ENCODE data around the gene ARHGAP42. TPM values are rescaled to one million over a fixed set of nuclear protein-coding genes. Genes with fewer than 3 reads are reported as not detected.

ARHGAP42 gene
- total RNA-seq, 4 donors from 2014 or later: 28.5 to 52.2 (median 40.4) TPM

- no peak for DNase-seq (ENCODE audit: low spot score in 2 of 2)
- TF ChIP-seq EP300 (IDR thresholded peaks at IDR 0.05): no peak
- TF ChIP-seq CTCF (IDR thresholded peaks at IDR 0.05): no peak
- TF ChIP-seq POLR2A (IDR thresholded peaks at IDR 0.05): no peak
- Histone ChIP-seq H3K36me3 (peaks cover 0 to 5% (median 0%) of the 10 kb centered on the region in 3 donors), H3K27ac (peak overlapping the region in 3 of 4 donors; percentile 13 to 70 (median 28)), H3K4me1 (peaks cover 0 to 64% (median 7%) of the 10 kb centered on the region in 4 donors), H3K9me3 (no peaks in the 10 kb centered on the region), H3K4me3 (no peak overlapping the region), H3K27me3 (no peaks in the 10 kb centered on the region)
- WGBS, 2 donors: 33 to 38% methylated on average over 3 of the region's 3 CpGs
These were observed 87.8 kb downstream of the ARHGAP42 start for GRCh38 chr11:100774859-100775258.

GRCh38 chr11:100776212-100776896 lies 89.3 kb downstream of the ARHGAP42 start:
- Histone ChIP-seq H3K4me3 (no peak overlapping the region), H3K4me1 (peaks cover 0 to 59% (median 6%) of the 10 kb centered on the region in 4 donors), H3K36me3 (peaks cover 0 to 5% (median 0%) of the 10 kb centered on the region in 3 donors), H3K27me3 (no peaks in the 10 kb centered on the region), H3K27ac (peak overlapping the region in 3 of 4 donors; percentile 59 to 70 (median 68)), H3K9me3 (no peaks in the 10 kb centered on the region)
- WGBS, 2 donors: 74 to 82% methylated on average over 6 of the region's 6 CpGs
- DNase-seq (ENCODE audit: low spot score in 2 of 2): no peak
- TF ChIP-seq EP300 (IDR thresholded peaks at IDR 0.05) (peak; percentile 34 to 38), CTCF (IDR thresholded peaks at IDR 0.05) (no peak)

GRCh38 chr11:100777103-100777502 lies 90.0 kb downstream of the ARHGAP42 start:
- peaks cover 0 to 54% (median 6%) of the 10 kb centered on the region in 4 donors for H3K4me1 ChIP-seq
- no peaks in the 10 kb centered on the region for H3K27me3 ChIP-seq
- TF ChIP-seq POLR2A (IDR thresholded peaks at IDR 0.05) (no peak), EP300 (IDR thresholded peaks at IDR 0.05) (no peak), CTCF (IDR thresholded peaks at IDR 0.05) (no peak)
- no peak overlapping the region for H3K4me3 ChIP-seq
- peak overlapping the region in 3 of 4 donors; percentile 59 to 70 (median 68) for H3K27ac ChIP-seq
- no peaks in the 10 kb centered on the region for H3K9me3 ChIP-seq
- no peaks in the 10 kb centered on the region for H3K36me3 ChIP-seq
- no peak for DNase-seq (ENCODE audit: low spot score in 2 of 2)

- H3K9me3 ChIP-seq: no peaks in the 10 kb centered on the region
- H3K4me3 ChIP-seq: no peak overlapping the region
- peak overlapping the region in 2 of 4 donors; percentile 10 to 70 for H3K27ac ChIP-seq
- no peak for DNase-seq (ENCODE audit: low spot score in 2 of 2)
- 89 to 93% methylated on average over 2 of the region's 2 CpGs for WGBS, 2 donors
- peaks cover 0 to 50% (median 6%) of the 10 kb centered on the region in 4 donors for H3K4me1 ChIP-seq
- H3K36me3 ChIP-seq: no peaks in the 10 kb centered on the region
- no peaks in the 10 kb centered on the region for H3K27me3 ChIP-seq
- TF ChIP-seq POLR2A (IDR thresholded peaks at IDR 0.05) (no peak), CTCF (IDR thresholded peaks at IDR 0.05) (no peak), EP300 (IDR thresholded peaks at IDR 0.05) (no peak)
These were observed 90.6 kb downstream of the ARHGAP42 start for GRCh38 chr11:100777736-100778135.

GRCh38 chr11:100778166-100778785 lies 91.2 kb downstream of the ARHGAP42 start:
- TF ChIP-seq CTCF (IDR thresholded peaks at IDR 0.05) (no peak), EP300 (IDR thresholded peaks at IDR 0.05) (no peak), POLR2A (IDR thresholded peaks at IDR 0.05) (no peak)
- H3K4me3 ChIP-seq: no peak overlapping the region
- H3K27me3 ChIP-seq: no peaks in the 10 kb centered on the region
- peaks cover 0 to 51% (median 6%) of the 10 kb centered on the region in 4 donors for H3K4me1 ChIP-seq
- WGBS, 2 donors: 20 to 23% methylated on average over 3 of the region's 3 CpGs
- H3K36me3 ChIP-seq: no peaks in the 10 kb centered on the region
- no peaks in the 10 kb centered on the region for H3K9me3 ChIP-seq
- peak overlapping the region in 2 of 4 donors; percentile 36 to 70 for H3K27ac ChIP-seq
- no peak for DNase-seq (ENCODE audit: low spot score in 2 of 2)
